Esophagus muscularis mucosa (tissue), 4 donors: ENCODE data around the gene RPS6KA1. TPM values are rescaled to one million over a fixed set of nuclear protein-coding genes. Genes with fewer than 3 reads are reported as not detected.

Experiments
- DNase-seq: peaks from one replicate; pipeline ENCODE4 v3.0.0-alpha.2; 2017; ENCODE audit errors: extremely low spot score
- H3K27ac ChIP-seq, 4 donors: fragments of 200-600 bp; sonication (generic); replicated peaks in 1 of 4; 1 replicate in 3 of 4; 2 replicates in 1 of 4; pipeline ENCODE4 v1.5.1; 2016 to 2019; ENCODE audit warnings: mild to moderate bottlenecking in 1 of 4
- H3K27me3 ChIP-seq, 4 donors: fragments of 200-600 bp; sonication (generic); one replicate each; pipeline versions ENCODE4 v1.5.1 to v1.6.0; 2016 to 2019
- H3K36me3 ChIP-seq, 4 donors: fragments of 200-600 bp; sonication (generic); one replicate each; pipeline ENCODE4 v1.5.1; 2016 to 2019
- H3K4me1 ChIP-seq, 4 donors: fragments of 200-600 bp; sonication (generic); one replicate each; pipeline ENCODE4 v1.5.1; 2016 to 2019
- H3K4me3 ChIP-seq, 4 donors: fragments of 200-600 bp; sonication (generic); 1 replicate in 2 of 4; 2 replicates in 2 of 4; pipeline ENCODE4 v1.5.1; 2016 to 2019; ENCODE audit warnings: mild to moderate bottlenecking in 4 of 4, moderate library complexity in 1 of 4
- H3K9me3 ChIP-seq, 4 donors: fragments of 200-600 bp; sonication (generic); 1 replicate in 3 of 4; 2 replicates in 1 of 4; pipeline ENCODE4 v1.5.1; 2016 to 2019
- CTCF ChIP-seq, 3 experiments: fragments of 200-600 bp in 2 of 3; fragments of 450-650 bp in 1 of 3; sonication (generic) in 2 of 3; IDR thresholded peaks; one replicate each; pipeline ENCODE4 v1.5.1; 2017 to 2019; ENCODE audit warnings: antibody characterized with exemption in 3 of 3, mild to moderate bottlenecking in 2 of 3, moderate library complexity in 1 of 3
- EP300 ChIP-seq: sonication (generic); formaldehyde crosslinking; IDR thresholded peaks from one replicate; pipeline ENCODE4 v1.6.1; 2017; ENCODE audit warnings: antibody characterized with exemption
- POLR2A ChIP-seq: fragments of 450-650 bp; IDR thresholded peaks from one replicate; pipeline ENCODE4 v1.6.1; 2017; ENCODE audit warnings: antibody characterized with exemption, moderate library complexity, mild to moderate bottlenecking, low read depth
- POLR2AphosphoS5 ChIP-seq, 2 donors: sonication (generic); formaldehyde crosslinking; IDR thresholded peaks; one replicate each; pipeline ENCODE4 v1.6.1; 2017; ENCODE audit warnings: antibody characterized with exemption in 2 of 2
- WGBS: methylation state at CpG from one replicate; pipeline ENCODE4 v1.1.5; 2018; 5-methylcytosine and 5-hydroxymethylcytosine counted together
- intact Hi-C: fragments of 100-400 bp; cut with DNase I; formaldehyde crosslinking; loops from one replicate; pipeline ENCODE4 v1.15.1; 2023
- total RNA-seq, 4 donors: library from RNA; depleted of rRNA; stranded (reverse); fragments of >200 nt; gene quantifications; one replicate each; pipeline versions ENCODE4 v1.1.0 to v1.2.1, GENCODE V29; 2016

Gene RPS6KA1
- total RNA-seq, 4 donors from 2014 or later = 7.0 to 16.7 (median 8.7) TPM

DNA sequence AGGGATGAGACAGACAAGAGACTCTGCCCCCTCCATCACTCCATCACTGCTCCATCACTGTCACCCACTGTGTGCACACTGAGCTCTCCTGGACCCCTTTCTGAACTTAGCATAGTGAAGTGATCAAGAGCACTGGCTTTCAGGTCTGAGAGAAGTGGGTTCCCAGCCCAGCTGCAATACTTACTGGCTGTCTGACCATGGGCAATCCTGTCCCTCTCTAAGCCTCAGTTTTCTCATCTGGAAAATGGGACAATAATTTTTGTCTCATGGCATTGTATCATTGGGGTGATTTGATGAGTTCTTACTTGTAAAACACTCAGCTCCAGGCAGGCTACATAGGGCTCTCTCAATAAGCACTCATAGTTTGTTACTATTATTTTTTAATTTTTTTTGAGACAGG lies 7.5 kb upstream of the RPS6KA1 start:
- H3K36me3 ChIP-seq = no peaks in the 10 kb centered on the region
- DNase-seq = no peak
- TF ChIP-seq POLR2A (no peak), POLR2AphosphoS5 (IDR thresholded peaks at IDR 0.05) (no peak), EP300 (no peak), CTCF (IDR thresholded peaks at IDR 0.05) (no peak)
- peaks cover 0 to 44% (median 0%) of the 10 kb centered on the region in 4 donors for H3K27me3 ChIP-seq
- no peak overlapping the region for H3K4me3 ChIP-seq
- no peaks in the 10 kb centered on the region for H3K4me1 ChIP-seq
- no peak overlapping the region for H3K27ac ChIP-seq
- no peaks in the 10 kb centered on the region for H3K9me3 ChIP-seq
- intact Hi-C loops = no loop called here

GRCh38 chr1:26524181-26524580 lies 5.4 kb upstream of the RPS6KA1 start:
- 81% methylated on average over 4 of the region's 4 CpGs for WGBS
- peaks cover 0 to 4% (median 1%) of the 10 kb centered on the region in 4 donors for H3K4me1 ChIP-seq
- intact Hi-C loops = no loop called here
- no peaks in the 10 kb centered on the region for H3K9me3 ChIP-seq
- H3K4me3 ChIP-seq = no peak overlapping the region
- peaks cover 0 to 52% (median 0%) of the 10 kb centered on the region in 4 donors for H3K27me3 ChIP-seq
- TF ChIP-seq CTCF (IDR thresholded peaks at IDR 0.05) (no peak), POLR2AphosphoS5 (IDR thresholded peaks at IDR 0.05) (no peak), POLR2A (no peak), EP300 (no peak)
- no peaks in the 10 kb centered on the region for H3K36me3 ChIP-seq
- no peak overlapping the region for H3K27ac ChIP-seq
- no peak for DNase-seq

GRCh38 chr1:26526287-26526686 lies 3.3 kb upstream of the RPS6KA1 start:
- H3K9me3 ChIP-seq = no peaks in the 10 kb centered on the region
- peaks cover 9 to 20% (median 16%) of the 10 kb centered on the region in 4 donors for H3K4me1 ChIP-seq
- no peaks in the 10 kb centered on the region for H3K36me3 ChIP-seq
- 93% methylated on average over 5 of the region's 5 CpGs for WGBS
- H3K27ac ChIP-seq = no peak overlapping the region
- TF ChIP-seq POLR2AphosphoS5 (IDR thresholded peaks at IDR 0.05) = no peak
- TF ChIP-seq EP300 = no peak
- TF ChIP-seq CTCF (IDR thresholded peaks at IDR 0.05) = no peak
- no peak for TF ChIP-seq POLR2A
- DNase-seq = no peak
- H3K27me3 ChIP-seq = peaks cover 0 to 60% (median 0%) of the 10 kb centered on the region in 4 donors
- no peak overlapping the region for H3K4me3 ChIP-seq
- intact Hi-C loops = no loop called here

- H3K27ac ChIP-seq = peak overlapping the region in 2 of 4 donors; percentile 42 to 55
- H3K4me1 ChIP-seq = peaks cover 9 to 20% (median 16%) of the 10 kb centered on the region in 4 donors
- H3K4me3 ChIP-seq = peak overlapping the region; percentile 66 to 91 (median 72)
- TF ChIP-seq CTCF (IDR thresholded peaks at IDR 0.05) = no peak
- no peak for TF ChIP-seq POLR2A
- no peak for TF ChIP-seq POLR2AphosphoS5 (IDR thresholded peaks at IDR 0.05)
- no peak for TF ChIP-seq EP300
- H3K36me3 ChIP-seq = no peaks in the 10 kb centered on the region
- DNase-seq = no peak
- no peaks in the 10 kb centered on the region for H3K9me3 ChIP-seq
- intact Hi-C loops = no loop called here
- peaks cover 0 to 35% (median 0%) of the 10 kb centered on the region in 4 donors for H3K27me3 ChIP-seq
- WGBS = 3% methylated on average over 9 of the region's 19 CpGs
Observed at GRCh38 chr1:26529405-26529654, 231 bp upstream of the RPS6KA1 start.

DNA sequence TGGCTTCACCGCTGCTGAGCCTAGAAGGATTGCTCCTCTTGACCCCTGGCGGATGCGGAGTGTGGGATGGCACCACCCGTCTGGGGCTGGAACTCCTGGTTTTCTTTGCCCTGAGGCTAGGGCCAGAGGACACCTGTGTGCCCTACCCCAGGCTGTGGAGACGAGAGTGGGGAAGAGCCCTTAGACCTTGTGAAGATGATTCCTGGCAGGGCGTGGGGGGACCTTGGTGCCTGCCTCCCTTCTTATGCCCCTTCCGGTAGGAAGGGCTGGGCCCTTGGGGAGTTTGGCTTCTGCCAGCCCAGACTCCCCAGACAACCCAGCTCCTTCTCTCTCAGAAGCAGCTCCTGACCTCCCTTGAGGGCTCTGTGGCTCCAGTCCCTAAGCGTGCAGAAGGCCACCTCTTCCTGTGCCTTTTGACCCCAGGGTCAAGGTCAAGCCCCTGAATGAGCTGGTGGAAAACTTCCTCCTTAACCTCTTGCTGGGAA lies 891 bp downstream of the RPS6KA1 start:
- WGBS = 86% methylated on average over 1 of the region's 8 CpGs
- no peaks in the 10 kb centered on the region for H3K36me3 ChIP-seq
- no peak for DNase-seq

More for the DNA sequence above, 891 bp downstream of the RPS6KA1 start:
- Histone ChIP-seq H3K4me1 (peaks cover 9 to 20% (median 16%) of the 10 kb centered on the region in 4 donors), H3K9me3 (no peaks in the 10 kb centered on the region), H3K27ac (peak overlapping the region in 2 of 4 donors; percentile 62 to 71), H3K4me3 (peak overlapping the region; percentile 66 to 91 (median 72)), H3K27me3 (peaks cover 0 to 27% (median 0%) of the 10 kb centered on the region in 4 donors)
- intact Hi-C loops = no loop called here
- TF ChIP-seq CTCF (IDR thresholded peaks at IDR 0.05) (no peak), POLR2A (no peak), EP300 (no peak), POLR2AphosphoS5 (IDR thresholded peaks at IDR 0.05) (no peak)
